ENCODE data around the gene GARIN5B.

- no peak for TF ChIP-seq POLR2A (IDR thresholded peaks at IDR 0.05; ENCODE audit: low read length)
- no peak for TF ChIP-seq GATA1 (IDR thresholded peaks at IDR 0.05; ENCODE audit: low read depth, low read length)
These were observed 39.4 kb upstream of the GARIN5B start for GRCh38 chr19:55402509-55402908.
